GM12875 (cell line): Measurements from ENCODE around the gene CACNA1I.

Experiments
- H3K4me3 ChIP-seq: one replicate; pipeline ENCODE4 v1.5.1; 2011; ENCODE audit warnings: low read depth, low read length, control low read depth
- TF ChIP-seq, protein P1 (sequence below): IDR thresholded peaks from 2 replicates; pipeline ENCODE4 v1.5.1; 2011; ENCODE audit warnings: low read depth, mild to moderate bottlenecking, control low read depth, inconsistent platforms, low read length, moderate library complexity, borderline replicate concordance; ENCODE audit not compliant: insufficient read depth

CACNA1I gene

GRCh38 chr22:39526736-39527171 lies 43.8 kb upstream of the CACNA1I start:
- TF ChIP-seq, protein P1, sequence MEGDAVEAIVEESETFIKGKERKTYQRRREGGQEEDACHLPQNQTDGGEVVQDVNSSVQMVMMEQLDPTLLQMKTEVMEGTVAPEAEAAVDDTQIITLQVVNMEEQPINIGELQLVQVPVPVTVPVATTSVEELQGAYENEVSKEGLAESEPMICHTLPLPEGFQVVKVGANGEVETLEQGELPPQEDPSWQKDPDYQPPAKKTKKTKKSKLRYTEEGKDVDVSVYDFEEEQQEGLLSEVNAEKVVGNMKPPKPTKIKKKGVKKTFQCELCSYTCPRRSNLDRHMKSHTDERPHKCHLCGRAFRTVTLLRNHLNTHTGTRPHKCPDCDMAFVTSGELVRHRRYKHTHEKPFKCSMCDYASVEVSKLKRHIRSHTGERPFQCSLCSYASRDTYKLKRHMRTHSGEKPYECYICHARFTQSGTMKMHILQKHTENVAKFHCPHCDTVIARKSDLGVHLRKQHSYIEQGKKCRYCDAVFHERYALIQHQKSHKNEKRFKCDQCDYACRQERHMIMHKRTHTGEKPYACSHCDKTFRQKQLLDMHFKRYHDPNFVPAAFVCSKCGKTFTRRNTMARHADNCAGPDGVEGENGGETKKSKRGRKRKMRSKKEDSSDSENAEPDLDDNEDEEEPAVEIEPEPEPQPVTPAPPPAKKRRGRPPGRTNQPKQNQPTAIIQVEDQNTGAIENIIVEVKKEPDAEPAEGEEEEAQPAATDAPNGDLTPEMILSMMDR = no peak
- no peak overlapping the region for H3K4me3 ChIP-seq

DNA sequence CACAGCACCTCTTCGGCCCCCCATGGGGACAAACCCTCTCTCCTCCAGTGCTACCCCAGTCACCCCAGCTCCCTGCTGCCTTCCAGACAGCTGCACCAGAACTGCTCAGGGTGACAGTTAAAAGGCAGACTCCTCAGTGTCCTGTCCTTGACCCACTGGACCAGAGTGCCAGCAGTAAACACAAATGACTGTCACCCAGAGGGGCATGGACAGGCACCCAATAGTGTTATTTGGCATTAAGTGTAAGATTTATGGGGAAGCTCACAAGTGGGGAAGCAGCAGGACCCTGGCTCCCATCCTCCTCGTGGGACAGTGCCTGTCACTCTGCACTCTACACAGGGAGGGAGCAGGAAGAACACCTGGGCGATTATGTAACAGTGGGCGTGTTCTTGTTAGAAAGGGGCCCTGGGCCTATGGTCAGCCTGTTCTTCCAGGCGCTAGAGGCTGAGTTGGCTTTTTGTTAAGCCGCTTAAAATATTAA lies 43.0 kb upstream of the CACNA1I start:
- TF ChIP-seq, protein P1 = no peak
- H3K4me3 ChIP-seq = no peak overlapping the region

- TF ChIP-seq, protein P1 = no peak
- H3K4me3 ChIP-seq = peak overlapping the region; percentile 52
These were observed 42.4 kb upstream of the CACNA1I start for GRCh38 chr22:39528080-39528661.

- H3K4me3 ChIP-seq = peak overlapping the region; percentile 52
- TF ChIP-seq, protein P1 = peak; percentile 100
These were observed 41.7 kb upstream of the CACNA1I start for GRCh38 chr22:39528681-39529486.

DNA sequence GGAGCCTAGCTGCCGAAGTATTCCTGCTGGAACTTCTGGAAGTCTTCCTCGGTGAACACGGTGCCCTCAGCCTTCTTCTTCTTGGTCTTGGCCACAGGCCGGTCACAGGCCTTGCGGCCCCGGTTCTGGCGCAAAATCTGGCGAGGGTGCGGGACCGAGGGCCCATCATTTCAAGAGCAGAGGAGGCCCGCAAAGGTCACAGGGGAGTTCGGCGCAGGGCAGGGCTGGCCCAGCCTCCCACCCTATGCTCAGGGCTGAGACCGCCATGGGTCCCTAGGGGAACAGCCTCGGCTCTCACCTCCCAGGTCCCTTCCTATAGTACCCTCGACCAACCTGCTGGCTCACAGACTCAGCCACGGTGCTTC lies 41.1 kb upstream of the CACNA1I start:
- TF ChIP-seq, protein P1 = no peak

GRCh38 chr22:39530116-39530515 lies 40.4 kb upstream of the CACNA1I start:
- TF ChIP-seq, protein P1 = no peak
- no peak overlapping the region for H3K4me3 ChIP-seq

More for the DNA sequence above, 41.1 kb upstream of the CACNA1I start:
- H3K4me3 ChIP-seq = peak overlapping the region; percentile 36
